ENCODE measurements around the gene LIMA1.

DNA sequence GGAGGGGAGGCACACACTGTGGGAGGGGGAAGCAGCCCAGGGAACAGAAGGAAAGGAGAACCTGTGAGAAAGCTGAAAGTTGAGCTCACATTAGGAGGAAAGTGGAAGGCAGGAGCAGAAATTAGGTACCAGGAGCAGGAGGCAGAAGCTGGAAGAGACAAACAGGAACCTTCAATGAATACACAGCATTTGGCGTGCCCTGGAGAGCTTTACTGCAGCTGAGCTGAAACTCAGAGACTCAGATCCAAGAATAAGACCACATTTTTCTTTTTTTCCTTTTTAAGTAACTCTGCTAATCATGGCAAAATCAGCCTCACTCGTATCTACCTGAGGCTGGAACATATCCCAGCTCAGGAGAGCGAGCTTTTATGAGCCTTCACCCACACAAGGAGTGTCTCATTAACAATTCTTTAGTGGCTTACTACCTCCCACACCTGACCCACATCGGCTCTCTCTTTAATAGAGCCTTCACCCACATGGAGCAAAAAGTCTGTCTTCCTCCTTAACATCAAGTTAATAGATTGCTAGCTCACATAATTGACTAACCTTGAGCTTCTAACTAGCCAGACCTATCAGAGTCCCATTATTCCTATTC, 97.9 kb downstream of the LIMA1 start:
- TF ChIP-seq, protein P1, sequence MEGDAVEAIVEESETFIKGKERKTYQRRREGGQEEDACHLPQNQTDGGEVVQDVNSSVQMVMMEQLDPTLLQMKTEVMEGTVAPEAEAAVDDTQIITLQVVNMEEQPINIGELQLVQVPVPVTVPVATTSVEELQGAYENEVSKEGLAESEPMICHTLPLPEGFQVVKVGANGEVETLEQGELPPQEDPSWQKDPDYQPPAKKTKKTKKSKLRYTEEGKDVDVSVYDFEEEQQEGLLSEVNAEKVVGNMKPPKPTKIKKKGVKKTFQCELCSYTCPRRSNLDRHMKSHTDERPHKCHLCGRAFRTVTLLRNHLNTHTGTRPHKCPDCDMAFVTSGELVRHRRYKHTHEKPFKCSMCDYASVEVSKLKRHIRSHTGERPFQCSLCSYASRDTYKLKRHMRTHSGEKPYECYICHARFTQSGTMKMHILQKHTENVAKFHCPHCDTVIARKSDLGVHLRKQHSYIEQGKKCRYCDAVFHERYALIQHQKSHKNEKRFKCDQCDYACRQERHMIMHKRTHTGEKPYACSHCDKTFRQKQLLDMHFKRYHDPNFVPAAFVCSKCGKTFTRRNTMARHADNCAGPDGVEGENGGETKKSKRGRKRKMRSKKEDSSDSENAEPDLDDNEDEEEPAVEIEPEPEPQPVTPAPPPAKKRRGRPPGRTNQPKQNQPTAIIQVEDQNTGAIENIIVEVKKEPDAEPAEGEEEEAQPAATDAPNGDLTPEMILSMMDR (IDR thresholded peaks at IDR 0.05; ENCODE audit: insufficient read depth, low read length, poor library complexity, severe bottlenecking), result no peak
- TF ChIP-seq EZH2phosphoT487 (conservative IDR thresholded peaks at IDR 0.05; ENCODE audit: low read length), result no peak
